Peyer's patch (tissue), 4 donors: ENCODE measurements around the gene TOMM6. TPM values are rescaled to one million over a fixed set of nuclear protein-coding genes. Genes with fewer than 3 reads are reported as not detected.
A peak's percentile ranks its signal among the peaks of the same experiment; 100 is the strongest.

Experiments
- DNase-seq, 3 donors: peaks; one replicate each; pipeline ENCODE4 v3.0.0-alpha.2; 2017 to 2019
- H3K27ac ChIP-seq, 4 donors: fragments of 200-600 bp; sonication (generic); one replicate each; pipeline ENCODE4 v1.5.1; 2016 to 2019
- H3K27me3 ChIP-seq, 2 donors: fragments of 200-600 bp; sonication (generic); one replicate each; pipeline ENCODE4 v1.5.1; 2019
- H3K36me3 ChIP-seq, 3 donors: fragments of 200-600 bp; sonication (generic); one replicate each; pipeline ENCODE4 v1.5.1; 2016 to 2019
- H3K4me1 ChIP-seq, 4 donors: fragments of 200-600 bp; sonication (generic); one replicate each; pipeline ENCODE4 v1.5.1; 2016 to 2019
- H3K4me3 ChIP-seq, 4 donors: fragments of 200-600 bp; sonication (generic); 1 replicate in 3 of 4; 2 replicates in 1 of 4; pipeline ENCODE4 v1.5.1; 2016 to 2019; ENCODE audit warnings: mild to moderate bottlenecking in 1 of 4
- H3K9me3 ChIP-seq, 4 donors: fragments of 200-600 bp; sonication (generic); one replicate each; pipeline ENCODE4 v1.5.1; 2016 to 2019; ENCODE audit warnings: mild to moderate bottlenecking in 1 of 4
- CTCF ChIP-seq, 6 experiments: fragments of 450-650 bp in 4 of 6; fragments of 200-600 bp in 2 of 6; sonication (generic) in 1 of 6; IDR thresholded peaks; one replicate each; pipeline ENCODE4 v1.5.1; 2017 to 2019; ENCODE audit warnings: antibody characterized with exemption in 6 of 6, mild to moderate bottlenecking in 3 of 6, moderate library complexity in 1 of 6
- POLR2A ChIP-seq, 2 donors: fragments of 450-650 bp; IDR thresholded peaks; one replicate each; pipeline ENCODE4 v1.5.1; 2017; ENCODE audit warnings: antibody characterized with exemption in 2 of 2, mild to moderate bottlenecking in 2 of 2, moderate library complexity in 2 of 2
- total RNA-seq, 4 donors: library from RNA; depleted of rRNA; stranded (reverse); fragments of >200 nt; gene quantifications; one replicate each; pipeline ENCODE4 v1.1.0, GENCODE V29; 2016

The TOMM6 gene
- total RNA-seq, 4 donors from 2014 or later = 36.7 to 72.6 (median 62.4) TPM

GRCh38 chr6:41779788-41780550 lies 7.5 kb upstream of the TOMM6 start, which contains the start of gene FRS3:
FRS3 (minus strand) TSS chr6:41779900; CDS start chr6:41776987, 2,913 bp downstream.
- H3K4me1 ChIP-seq = peaks cover 0 to 19% (median 3%) of the 10 kb centered on the region in 4 donors
- H3K36me3 ChIP-seq = peaks cover 0 to 14% (median 0%) of the 10 kb centered on the region in 3 donors
- H3K9me3 ChIP-seq = no peaks in the 10 kb centered on the region
- no peaks in the 10 kb centered on the region for H3K27me3 ChIP-seq
- H3K27ac ChIP-seq = peak within 1 kb of the TSS; percentile 63 to 77 (median 72)
- DNase-seq = peak; percentile 97 to 99 (median 99)
- TF ChIP-seq POLR2A (IDR thresholded peaks at IDR 0.05) = peak in 1 of 2 donors; percentile 33
- peak; percentile 94 to 99 (median 97) for TF ChIP-seq CTCF (IDR thresholded peaks at IDR 0.05)
- H3K4me3 ChIP-seq = peak within 1 kb of the TSS; percentile 58 to 86 (median 67)

- no peaks in the 10 kb centered on the region for H3K27me3 ChIP-seq
- peak within 1 kb of the TSS; percentile 58 to 86 (median 67) for H3K4me3 ChIP-seq
- peak within 1 kb of the TSS; percentile 63 to 77 (median 72) for H3K27ac ChIP-seq
- DNase-seq = peak in 2 of 3 donors; percentile 55 to 69
- no peak for TF ChIP-seq POLR2A (IDR thresholded peaks at IDR 0.05)
- TF ChIP-seq CTCF (IDR thresholded peaks at IDR 0.05) = no peak
- H3K9me3 ChIP-seq = no peaks in the 10 kb centered on the region
- H3K4me1 ChIP-seq = peaks cover 0 to 21% (median 3%) of the 10 kb centered on the region in 4 donors
- H3K36me3 ChIP-seq = peaks cover 0 to 6% (median 0%) of the 10 kb centered on the region in 3 donors
Observed at GRCh38 chr6:41780551-41781365, 6.7 kb upstream of the TOMM6 start, which contains the start of gene PRICKLE4. PRICKLE4 (plus strand) TSS chr6:41780782; CDS start chr6:41783474, 2,692 bp downstream.

- Histone ChIP-seq H3K4me1 (peaks cover 0 to 27% (median 5%) of the 10 kb centered on the region in 4 donors), H3K4me3 (peak overlapping the region; percentile 58 to 86 (median 67)), H3K27ac (peak overlapping the region in 2 of 4 donors; percentile 76 to 77), H3K27me3 (no peaks in the 10 kb centered on the region), H3K9me3 (no peaks in the 10 kb centered on the region), H3K36me3 (peaks cover 0 to 6% (median 0%) of the 10 kb centered on the region in 3 donors)
- no peak for DNase-seq
- TF ChIP-seq CTCF (IDR thresholded peaks at IDR 0.05) (no peak), POLR2A (IDR thresholded peaks at IDR 0.05) (no peak)
Observed at GRCh38 chr6:41781366-41781730, 6.1 kb upstream of the TOMM6 start.

GRCh38 chr6:41783106-41783780 lies 4.3 kb upstream of the TOMM6 start:
- Histone ChIP-seq H3K4me3 (no peak overlapping the region), H3K9me3 (no peaks in the 10 kb centered on the region), H3K36me3 (no peaks in the 10 kb centered on the region), H3K27me3 (no peaks in the 10 kb centered on the region), H3K27ac (no peak overlapping the region), H3K4me1 (peaks cover 0 to 27% (median 6%) of the 10 kb centered on the region in 4 donors)
- TF ChIP-seq CTCF (IDR thresholded peaks at IDR 0.05) = no peak
- no peak for DNase-seq

- Histone ChIP-seq H3K4me3 (no peak overlapping the region), H3K27me3 (no peaks in the 10 kb centered on the region), H3K27ac (no peak overlapping the region), H3K36me3 (peaks cover 0 to 4% (median 0%) of the 10 kb centered on the region in 3 donors), H3K4me1 (peaks cover 0 to 27% (median 8%) of the 10 kb centered on the region in 4 donors), H3K9me3 (no peaks in the 10 kb centered on the region)
- no peak for DNase-seq
- TF ChIP-seq CTCF (IDR thresholded peaks at IDR 0.05) (no peak), POLR2A (IDR thresholded peaks at IDR 0.05) (no peak)
Observed at GRCh38 chr6:41784581-41785171, 2.8 kb upstream of the TOMM6 start.
